HepG2 (cell line): ENCODE data around the gene WNT7A. TPM values are rescaled to one million over a fixed set of nuclear protein-coding genes. Genes with fewer than 3 reads are reported as not detected.

Source experiments
- ATAC-seq: fragments of 200-7000 bp; cut with Tn5 transposase; 3 replicates; pipeline ENCODE4 v1.9.1; 2020; ENCODE audit warnings: mild to moderate bottlenecking, moderate library complexity
- BruUV-seq: library from RNA; stranded (reverse); fragments of 400-500 nt; replicated peaks from 2 replicates; lab custom pipeline; 2021; lab: Mats Ljungman, UMichigan
- CTCF ChIA-PET: fragments of 300-600 bp; formaldehyde crosslinking; extraction: SDS; loops from one replicate; lab custom pipeline; 2021; ENCODE audit warnings: low total read pairs, inconsistent platforms, low intra/inter-chr PET ratio; lab: Yijun Ruan, JAX
- POLR2A ChIA-PET: fragments of 350-600 bp; sonication (Branson Sonifier 250); formaldehyde crosslinking; loops from one replicate; lab custom pipeline; 2020; ENCODE audit warnings: antibody characterized with exemption, inconsistent platforms; lab: Yijun Ruan, JAX
- DNase-seq: peaks from one replicate; pipeline ENCODE4 v3.0.0-alpha.2; 2015; ENCODE audit warnings: low spot score
- FAIRE-seq: peaks from 3 replicates; lab custom pipeline; 2011; peaks lifted over from hg19 to GRCh38; lab: Jason Lieb, UNC
- H2AFZ ChIP-seq: one replicate; pipeline ENCODE4 v1.6.1; 2011; ENCODE audit warnings: low read length, inconsistent platforms
- H3K27ac ChIP-seq: fragments of 300-600 bp; 3 replicates; pipeline ENCODE4 v1.8.0; 2011; ENCODE audit warnings: mixed run types, mild to moderate bottlenecking, mixed read lengths, low read length, inconsistent platforms; ENCODE audit not compliant: insufficient read depth; ENCODE audit errors: extremely low read length
- H3K27me3 ChIP-seq, 2 experiments: fragments of 200-600 bp in 1 of 2; 2 replicates in 1 of 2; 3 replicates in 1 of 2; pipeline versions ENCODE4 v1.6.0 to v1.8.0; 2011; ENCODE audit warnings: low read length in 2 of 2, mild to moderate bottlenecking in 2 of 2, moderate library complexity in 2 of 2, inconsistent platforms in 1 of 2; ENCODE audit not compliant: insufficient read depth in 2 of 2, control insufficient read depth in 1 of 2
- H3K36me3 ChIP-seq, 2 experiments: fragments of 200-600 bp in 1 of 2; replicated peaks in 1 of 2; 2 replicates in 1 of 2; 3 replicates in 1 of 2; pipeline versions ENCODE4 v1.5.1 to v1.8.0; 2011; ENCODE audit warnings: low read length in 2 of 2, inconsistent platforms in 1 of 2; ENCODE audit not compliant: insufficient read depth in 2 of 2, control insufficient read depth in 1 of 2
- H3K4me1 ChIP-seq: 2 replicates; pipeline ENCODE4 v1.5.1; 2012; ENCODE audit warnings: low read length, inconsistent platforms; ENCODE audit not compliant: insufficient read depth
- H3K4me2 ChIP-seq: 2 replicates; pipeline ENCODE4 v1.6.0; 2011; ENCODE audit warnings: low read depth, low read length, inconsistent platforms
- H3K4me3 ChIP-seq, 3 experiments: fragments of 200-600 bp in 1 of 3; sonication (generic), shearing (Covaris generic) in 1 of 3; replicated peaks in 1 of 3; 2 replicates each; pipeline ENCODE4 v1.5.1; 2011 to 2016; ENCODE audit warnings: low read length in 3 of 3, inconsistent platforms in 2 of 3, low read depth in 2 of 3, mild to moderate bottlenecking in 2 of 3, control low read depth in 1 of 3, mixed read lengths in 1 of 3; ENCODE audit not compliant: insufficient read depth in 1 of 3
- H3K79me2 ChIP-seq: one replicate; pipeline ENCODE4 v1.6.1; 2011; ENCODE audit warnings: low read length, inconsistent platforms; ENCODE audit not compliant: insufficient read depth
- H3K9ac ChIP-seq: 2 replicates; pipeline ENCODE4 v1.6.0; 2011; ENCODE audit warnings: mild to moderate bottlenecking, low read depth, low read length, inconsistent platforms; ENCODE audit not compliant: insufficient read depth
- H3K9me3 ChIP-seq: 2 replicates; pipeline ENCODE4 v1.5.1; 2012; ENCODE audit warnings: mild to moderate bottlenecking, low read length
- H4K20me1 ChIP-seq: 2 replicates; pipeline ENCODE4 v1.6.0; 2011; ENCODE audit warnings: inconsistent platforms, mild to moderate bottlenecking, low read length, moderate library complexity; ENCODE audit not compliant: insufficient read depth
- EHMT2 ChIP-seq: fragments of 200-600 bp; sonication (generic); IDR thresholded peaks from 2 replicates; pipeline ENCODE4 v1.7.0; 2017; ENCODE audit warnings: antibody characterized with exemption, low read depth, low read length, borderline replicate concordance
- ISX ChIP-seq: sonication (generic); formaldehyde crosslinking; conservative IDR thresholded peaks from 2 replicates; pipeline ENCODE4 v1.5.0; 2020; ENCODE audit warnings: missing genetic modification reagents
- MLX ChIP-seq: IDR thresholded peaks from 2 replicates; pipeline ENCODE4 v1.6.1; 2016
- POLR2G ChIP-seq: fragments of 200-400 bp; formaldehyde crosslinking; IDR thresholded peaks from 2 replicates; pipeline ENCODE4 v1.6.1; 2018; ENCODE audit warnings: mild to moderate bottlenecking, low read depth, low read length, moderate library complexity
- SNRNP70 ChIP-seq: fragments of 200-400 bp; formaldehyde crosslinking; IDR thresholded peaks from 2 replicates; pipeline ENCODE4 v1.6.1; 2017; ENCODE audit warnings: mild to moderate bottlenecking, low read depth, low read length, moderate library complexity
- ZNF678 ChIP-seq: sonication (generic); formaldehyde crosslinking; IDR thresholded peaks from 2 replicates; pipeline ENCODE4 v1.4.0; 2020; ENCODE audit warnings: mild to moderate bottlenecking, missing genetic modification reagents
- ZNF687 ChIP-seq: sonication (generic); formaldehyde crosslinking; IDR thresholded peaks from 2 replicates; pipeline ENCODE4 v1.5.1; 2020; ENCODE audit warnings: mild to moderate bottlenecking, missing genetic modification reagents, moderate library complexity
- ZNF891 ChIP-seq: sonication (generic); formaldehyde crosslinking; IDR thresholded peaks from 2 replicates; pipeline ENCODE4 v1.5.0; 2020; ENCODE audit warnings: mild to moderate bottlenecking, missing genetic modification reagents
- ZSCAN29 ChIP-seq: sonication (generic); formaldehyde crosslinking; conservative IDR thresholded peaks from 2 replicates; pipeline ENCODE4 v1.4.0; 2020; ENCODE audit warnings: mild to moderate bottlenecking, missing genetic modification reagents
- WGBS: methylation state at CpG from one replicate; pipeline ENCODE4 v1.1.6; 2017; ENCODE audit warnings: low lambda C conversion rate; 5-methylcytosine and 5-hydroxymethylcytosine counted together
- in situ Hi-C: cut with HindIII; loops from 2 replicates; pipeline ENCODE4 v1.10.0; 2017; ENCODE audit warnings: low pct_unique_long_range_greater_than_20kb; ENCODE audit not compliant: extremely low pct_ligation_motif_present
- intact Hi-C: fragments of 100-400 bp; cut with micrococcal nuclease; formaldehyde crosslinking; loops from one replicate; pipeline ENCODE4 v1.10.0; 2022; ENCODE audit not compliant: unreplicated experiment
- polyA plus RNA-seq, 8 experiments: library from polyadenylated mRNA; depleted of rRNA in 3 of 8; stranded (reverse) in 7 of 8; unstranded in 1 of 8; fragments of >200 nt; fragmentation: Illumina TruSeq in 4 of 8; extraction: Trizol in 4 of 8; gene quantifications; 2 replicates each; pipeline versions ENCODE4 v1.2.1 to v1.2.3, GENCODE V29; 2011 to 2016; ENCODE audit warnings: low read depth in 4 of 8, missing spikeins in 1 of 8, mixed read lengths in 1 of 8; ENCODE audit not compliant: insufficient read depth in 1 of 8
- total RNA-seq, 5 experiments: library from RNA; depleted of rRNA; stranded (reverse); fragments of >200 nt; fragmentation: Illumina TruSeq; extraction: Trizol; gene quantifications; 2 replicates each; pipeline ENCODE4 v1.2.3, GENCODE V29; 2016; ENCODE audit warnings: low read depth in 1 of 5

WNT7A gene
- total and polyA plus RNA-seq, 2 of the 13 experiments (the other 11 are each of a cell fraction or from before 2014, with no cell fraction given): not detected

- TF ChIP-seq ZNF678 (CRISPR knock-in tag) (no peak), MLX (CRISPR knock-in tag) (no peak), ZNF891 (no peak), POLR2G (no peak), ISX (CRISPR knock-in tag) (no peak), EHMT2 (no peak), ZNF687 (CRISPR knock-in tag) (no peak), ZSCAN29 (CRISPR knock-in tag) (no peak), SNRNP70 (no peak)
- TF ChIP-seq, all 625 proteins: peak for 0
- Histone ChIP-seq H2AFZ (no peak overlapping the region), H3K4me3 (no peak overlapping the region), H3K36me3 (no peaks in the 10 kb centered on the region), H3K4me2 (no peak overlapping the region), H3K27me3 (peaks cover 3 to 51% of the 10 kb centered on the region in 2 experiments; a peak in 4 of 5 replicates), H4K20me1 (no peaks in the 10 kb centered on the region; the same call in 1 of the 2 replicates), H3K9ac (no peak overlapping the region), H3K4me1 (no peaks in the 10 kb centered on the region), H3K9me3 (no peaks in the 10 kb centered on the region), H3K79me2 (no peaks in the 10 kb centered on the region), H3K27ac (no peak overlapping the region)
- whole genome bisulfite sequencing: 33% methylated on average over 3 of the region's 3 CpGs
- CTCF ChIA-PET: no interaction called here
- POLR2A ChIA-PET: no interaction called here
- in situ Hi-C loops: no loop called here
- no TSS peak for BruUV-seq
- DNase-seq (no peak), ATAC-seq (no peak), FAIRE-seq (no peak)
- intact Hi-C loops: no loop called here
Measured at GRCh38 chr3:13873818-13874217, 6.1 kb downstream of the WNT7A start.
